ENCODE results near the gene CXCR3. TPM values are rescaled to one million over a fixed set of nuclear protein-coding genes. Genes with fewer than 3 reads are reported as not detected.

CXCR3 gene
- total RNA-seq, 3 donors from 2014 or later = not detected

DNA sequence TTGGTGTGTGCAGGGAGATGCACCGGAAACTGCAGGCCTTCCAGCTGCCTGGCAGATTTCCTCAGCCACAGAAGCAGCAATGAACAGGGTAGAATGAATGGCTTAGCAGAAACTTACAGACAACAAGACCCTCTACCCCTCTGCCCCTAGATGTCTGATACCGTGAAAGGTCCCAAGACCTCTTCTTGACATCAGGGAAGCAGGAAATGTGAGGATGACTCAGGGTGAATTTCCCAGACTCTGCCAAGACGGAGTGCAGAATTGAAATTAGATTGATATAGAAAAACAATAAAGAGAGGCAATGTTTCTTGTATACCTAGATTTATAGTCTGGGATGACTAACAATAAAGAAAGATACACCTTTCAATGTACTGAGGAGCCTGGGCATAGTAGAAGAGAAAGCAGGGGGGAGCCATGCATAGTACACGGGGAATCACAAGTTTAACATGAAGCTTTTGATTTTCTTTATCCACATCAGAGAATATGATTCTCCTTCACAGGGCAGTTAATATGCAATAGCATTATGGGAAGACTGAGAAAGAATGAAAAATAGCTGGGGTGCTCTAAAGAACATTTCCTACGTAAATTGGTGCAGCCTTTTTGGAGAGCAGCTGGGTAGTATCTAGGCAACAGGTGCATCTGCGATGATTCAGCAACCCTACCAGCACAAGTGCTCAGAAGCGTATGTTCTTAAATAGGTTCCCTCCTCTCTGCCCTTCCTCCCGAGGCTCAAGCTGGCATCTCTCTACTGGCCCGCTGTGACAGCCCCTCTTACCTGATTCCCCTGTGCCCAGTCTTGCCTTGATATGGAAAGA is 18.3 kb upstream of the CXCR3 start:
- intact Hi-C loops (cut with DNase I; ENCODE audit: low total_unique reads) = no loop called here

DNA sequence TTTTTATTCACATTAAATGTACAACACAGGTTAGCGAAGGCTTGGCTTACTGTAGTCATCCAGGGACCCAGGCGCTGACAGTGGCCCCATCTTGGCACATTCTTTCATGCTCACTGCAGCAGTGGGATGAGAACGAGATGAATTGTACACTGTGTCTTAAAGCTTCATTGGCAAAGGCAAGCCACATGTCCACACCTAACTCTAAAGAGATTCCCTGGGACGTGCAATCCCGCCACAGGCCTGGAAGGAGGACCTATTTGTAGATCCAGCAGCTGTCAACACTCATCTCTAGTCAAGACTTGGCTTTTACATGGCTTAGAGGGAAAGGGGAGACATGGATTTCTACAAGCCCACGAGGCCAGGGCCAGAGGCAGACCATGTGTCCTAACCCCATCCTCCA is 16.1 kb upstream of the CXCR3 start:
- DNase-seq (ENCODE audit: low spot score in 2 of 2) = no peak
- Histone ChIP-seq H3K4me1 (no peaks in the 10 kb centered on the region), H3K9me3 (no peaks in the 10 kb centered on the region), H3K27ac (no peak overlapping the region), H3K36me3 (no peaks in the 10 kb centered on the region), H3K27me3 (peaks cover 0 to 24% of the 10 kb centered on the region in 2 donors), H3K4me3 (no peak overlapping the region)
- TF ChIP-seq, protein P1, sequence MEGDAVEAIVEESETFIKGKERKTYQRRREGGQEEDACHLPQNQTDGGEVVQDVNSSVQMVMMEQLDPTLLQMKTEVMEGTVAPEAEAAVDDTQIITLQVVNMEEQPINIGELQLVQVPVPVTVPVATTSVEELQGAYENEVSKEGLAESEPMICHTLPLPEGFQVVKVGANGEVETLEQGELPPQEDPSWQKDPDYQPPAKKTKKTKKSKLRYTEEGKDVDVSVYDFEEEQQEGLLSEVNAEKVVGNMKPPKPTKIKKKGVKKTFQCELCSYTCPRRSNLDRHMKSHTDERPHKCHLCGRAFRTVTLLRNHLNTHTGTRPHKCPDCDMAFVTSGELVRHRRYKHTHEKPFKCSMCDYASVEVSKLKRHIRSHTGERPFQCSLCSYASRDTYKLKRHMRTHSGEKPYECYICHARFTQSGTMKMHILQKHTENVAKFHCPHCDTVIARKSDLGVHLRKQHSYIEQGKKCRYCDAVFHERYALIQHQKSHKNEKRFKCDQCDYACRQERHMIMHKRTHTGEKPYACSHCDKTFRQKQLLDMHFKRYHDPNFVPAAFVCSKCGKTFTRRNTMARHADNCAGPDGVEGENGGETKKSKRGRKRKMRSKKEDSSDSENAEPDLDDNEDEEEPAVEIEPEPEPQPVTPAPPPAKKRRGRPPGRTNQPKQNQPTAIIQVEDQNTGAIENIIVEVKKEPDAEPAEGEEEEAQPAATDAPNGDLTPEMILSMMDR (IDR thresholded peaks at IDR 0.05) = no peak
- intact Hi-C loops (cut with DNase I; ENCODE audit: low total_unique reads) = no loop called here

More for the DNA sequence above, 18.3 kb upstream of the CXCR3 start:
- DNase-seq (ENCODE audit: low spot score in 2 of 2) = no peak
- Histone ChIP-seq H3K4me1 (no peaks in the 10 kb centered on the region), H3K27me3 (peaks cover 0 to 14% of the 10 kb centered on the region in 2 donors), H3K9me3 (no peaks in the 10 kb centered on the region), H3K27ac (no peak overlapping the region), H3K4me3 (no peak overlapping the region), H3K36me3 (no peaks in the 10 kb centered on the region)
- TF ChIP-seq POLR2AphosphoS5 (IDR thresholded peaks at IDR 0.05) (no peak), POLR2A (IDR thresholded peaks at IDR 0.05) (no peak)
- TF ChIP-seq, protein P1 (IDR thresholded peaks at IDR 0.05) = no peak

DNA sequence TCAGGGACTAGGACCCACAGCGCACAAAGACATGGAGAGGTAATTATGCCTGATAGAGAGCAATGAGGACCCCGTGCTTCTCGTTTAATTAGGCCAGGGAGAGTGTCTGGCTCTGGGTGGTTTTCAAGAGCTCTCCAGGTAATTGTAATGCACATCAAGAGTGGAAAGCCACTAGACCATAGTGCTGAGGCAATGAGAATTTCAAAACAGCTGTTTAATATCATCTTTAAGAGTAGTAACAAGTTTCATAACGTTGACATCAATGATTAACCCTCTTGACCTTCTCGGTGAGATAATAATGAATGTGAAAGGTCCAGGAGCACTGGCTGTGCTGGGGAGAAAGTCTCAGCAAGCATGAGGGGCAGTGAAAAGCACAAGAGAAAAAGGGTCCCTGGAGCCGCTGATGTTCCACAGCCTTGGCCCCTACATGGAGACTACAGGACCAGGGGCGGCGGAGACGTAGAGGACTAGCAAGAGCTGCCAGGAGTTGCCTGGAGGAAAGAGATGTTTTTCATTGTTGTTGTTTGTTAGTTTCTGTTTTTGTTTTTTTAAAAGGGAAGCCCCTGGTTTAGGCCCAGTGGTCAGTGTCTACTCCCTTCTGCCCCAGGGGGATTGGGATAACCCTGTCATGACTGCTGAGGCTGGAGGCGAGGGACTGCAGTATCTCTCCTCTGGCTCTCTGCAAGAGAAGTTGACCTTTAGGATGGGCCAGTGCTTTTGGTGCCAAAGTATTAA is 14.8 kb upstream of the CXCR3 start:
- TF ChIP-seq POLR2AphosphoS5 (IDR thresholded peaks at IDR 0.05) (no peak), POLR2A (IDR thresholded peaks at IDR 0.05) (no peak)
- TF ChIP-seq, protein P1 (IDR thresholded peaks at IDR 0.05) = no peak

DNA sequence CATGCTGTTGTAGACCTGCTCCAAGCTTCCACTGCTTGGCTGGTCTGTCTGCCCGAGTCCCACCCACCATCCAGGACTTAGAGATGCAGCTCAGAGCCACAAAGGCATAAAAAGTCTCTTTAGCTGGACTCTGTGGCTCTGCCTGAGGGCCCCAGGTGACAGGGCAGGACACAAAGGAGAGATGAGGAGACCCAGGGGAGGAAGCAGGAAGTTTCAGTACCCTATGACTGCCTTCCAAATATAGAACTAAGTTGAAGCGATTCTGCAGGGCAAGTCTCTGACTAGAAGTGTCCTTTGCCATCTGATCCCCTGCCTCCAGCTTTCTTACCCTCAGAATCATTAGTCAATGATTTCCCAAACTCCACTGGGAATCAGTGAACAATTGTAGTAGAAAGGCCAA is 11.2 kb upstream of the CXCR3 start:
- Histone ChIP-seq H3K27me3 (peaks cover 0 to 31% of the 10 kb centered on the region in 2 donors), H3K9me3 (no peaks in the 10 kb centered on the region), H3K4me3 (no peak overlapping the region), H3K4me1 (no peaks in the 10 kb centered on the region), H3K36me3 (no peaks in the 10 kb centered on the region), H3K27ac (no peak overlapping the region)
- DNase-seq (ENCODE audit: low spot score in 2 of 2) = no peak
- intact Hi-C loops (cut with DNase I; ENCODE audit: low total_unique reads) = no loop called here
- no peak for TF ChIP-seq POLR2AphosphoS5 (IDR thresholded peaks at IDR 0.05)

More for the DNA sequence above, 14.8 kb upstream of the CXCR3 start:
- Histone ChIP-seq H3K4me3 (no peak overlapping the region), H3K4me1 (no peaks in the 10 kb centered on the region), H3K27me3 (peaks cover 0 to 29% of the 10 kb centered on the region in 2 donors), H3K27ac (no peak overlapping the region), H3K9me3 (no peaks in the 10 kb centered on the region), H3K36me3 (no peaks in the 10 kb centered on the region)
- DNase-seq (ENCODE audit: low spot score in 2 of 2) = no peak
- intact Hi-C loops (cut with DNase I; ENCODE audit: low total_unique reads) = no loop called here

DNA sequence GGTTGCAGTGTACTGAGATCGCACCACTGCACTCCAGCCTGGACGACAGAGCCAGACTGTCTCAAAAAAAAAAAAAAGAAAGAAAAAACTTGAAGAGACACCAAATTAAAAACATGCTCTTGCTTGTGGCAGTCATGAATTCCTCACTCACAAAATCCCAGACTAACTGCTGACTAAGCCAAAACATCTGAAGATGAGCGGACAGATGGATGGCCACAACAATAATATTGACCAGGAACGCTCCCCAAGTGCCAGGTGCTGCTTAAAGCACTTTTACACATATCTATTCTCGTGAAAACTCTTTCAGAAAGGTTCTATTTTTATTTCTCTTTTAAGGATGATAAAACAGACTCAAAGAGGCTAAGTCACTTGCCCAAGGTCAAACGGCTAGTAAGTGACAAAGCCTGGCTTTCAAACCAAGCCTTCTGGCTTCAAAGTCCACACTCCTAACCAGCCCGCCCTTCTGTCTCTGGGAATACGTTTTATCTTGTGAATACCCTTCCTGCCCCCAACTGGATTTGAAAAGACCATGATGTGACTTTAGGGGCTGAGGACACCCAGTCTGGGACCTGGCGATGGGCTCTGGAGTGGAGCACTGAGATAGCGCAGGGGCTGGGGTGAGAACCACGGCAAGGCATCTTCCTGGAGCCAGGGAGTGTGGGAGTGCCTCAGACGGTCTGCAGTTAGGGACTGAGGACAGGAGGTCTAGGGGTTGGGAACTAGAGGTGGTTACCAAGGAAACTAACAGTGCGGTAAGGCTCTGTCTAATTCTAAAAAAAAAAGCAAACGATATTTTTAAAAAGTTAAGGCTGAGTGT is 9.5 kb upstream of the CXCR3 start:
- no peak overlapping the region for H3K4me3 ChIP-seq
- TF ChIP-seq POLR2A (IDR thresholded peaks at IDR 0.05) = no peak
- TF ChIP-seq POLR2AphosphoS5 (IDR thresholded peaks at IDR 0.05) = no peak
- TF ChIP-seq, protein P1 (IDR thresholded peaks at IDR 0.05) = no peak
- no peaks in the 10 kb centered on the region for H3K9me3 ChIP-seq
- H3K27me3 ChIP-seq = peaks cover 0 to 31% of the 10 kb centered on the region in 2 donors
- intact Hi-C loops (cut with DNase I; ENCODE audit: low total_unique reads) = no loop called here
- no peak overlapping the region for H3K27ac ChIP-seq
- H3K36me3 ChIP-seq = no peaks in the 10 kb centered on the region
- no peak for DNase-seq (ENCODE audit: low spot score in 2 of 2)
- H3K4me1 ChIP-seq = no peaks in the 10 kb centered on the region
